Glomerular visceral epithelial cell (primary cell): ENCODE measurements around the gene MAP3K5.
"Not testable (repeated sequence)": the region's sequence is repeated elsewhere in the genome, so short reads cannot be mapped to it uniquely, and the experiment has no call there.

Experiments
- DNase-seq: peaks from one replicate; pipeline ENCODE4 v3.0.0-alpha.2; 2016; ENCODE audit errors: extremely low spot score

The MAP3K5 gene

DNA sequence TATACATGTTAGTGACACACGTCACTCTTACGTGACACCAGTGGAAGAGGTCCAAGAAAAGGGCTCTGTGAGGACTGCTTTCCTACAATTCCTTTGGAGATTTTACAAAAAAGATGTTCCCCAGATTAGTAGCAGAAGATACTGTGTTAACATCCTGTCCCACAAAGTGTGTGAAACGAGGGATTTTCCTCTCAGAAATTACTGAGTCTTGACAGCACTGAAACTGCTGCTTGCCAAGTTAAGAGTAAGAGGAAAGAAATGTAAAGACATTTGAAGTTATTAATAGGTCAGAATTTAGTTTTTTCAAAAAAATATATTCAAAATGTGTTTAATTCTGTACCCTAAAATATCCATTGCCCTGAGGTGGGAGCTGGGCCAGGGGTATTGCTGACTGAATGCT is 183.3 kb downstream of the MAP3K5 start:
- peak; percentile 42 for DNase-seq

DNA sequence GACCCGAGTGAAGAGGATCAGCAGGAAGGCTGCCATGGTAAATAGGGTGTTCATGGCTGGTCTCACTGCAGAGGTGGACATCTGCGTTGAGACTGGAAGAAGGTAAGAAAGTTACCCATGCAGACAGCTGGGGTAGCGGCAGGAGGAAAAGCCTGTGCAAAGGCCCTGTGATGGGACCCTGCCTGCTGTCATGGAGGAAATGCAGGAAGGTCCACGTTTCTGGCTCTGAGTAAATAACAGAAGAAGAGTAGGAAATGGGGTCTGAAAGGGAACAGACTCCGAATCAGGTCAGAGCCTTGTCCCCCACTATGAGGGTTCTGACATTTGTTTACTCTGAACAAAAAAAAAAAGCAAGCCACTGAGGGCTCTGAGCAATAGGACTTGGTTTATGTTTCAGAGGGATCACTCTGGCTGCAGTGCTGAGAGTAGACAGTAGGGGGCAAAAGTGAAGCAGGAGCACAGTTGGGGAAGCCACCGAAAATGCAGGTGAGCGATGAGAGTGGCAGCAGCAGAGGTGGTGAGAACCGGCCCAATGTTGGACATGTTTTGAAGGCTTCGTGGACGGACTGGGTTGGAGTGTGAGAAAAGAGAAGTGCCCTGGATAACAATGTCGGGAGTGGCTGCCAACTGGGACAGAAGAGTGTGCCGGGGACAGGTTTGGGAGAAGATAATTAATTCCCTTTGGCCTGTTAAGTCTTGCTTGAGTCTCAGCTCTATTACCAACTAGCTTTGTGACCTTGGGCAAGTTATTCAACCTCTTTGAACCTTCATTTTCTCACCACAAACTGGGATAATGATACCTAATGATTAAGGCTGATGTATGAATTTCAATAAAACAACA is 184.1 kb downstream of the MAP3K5 start:
- peak; percentile 63 for DNase-seq

DNA sequence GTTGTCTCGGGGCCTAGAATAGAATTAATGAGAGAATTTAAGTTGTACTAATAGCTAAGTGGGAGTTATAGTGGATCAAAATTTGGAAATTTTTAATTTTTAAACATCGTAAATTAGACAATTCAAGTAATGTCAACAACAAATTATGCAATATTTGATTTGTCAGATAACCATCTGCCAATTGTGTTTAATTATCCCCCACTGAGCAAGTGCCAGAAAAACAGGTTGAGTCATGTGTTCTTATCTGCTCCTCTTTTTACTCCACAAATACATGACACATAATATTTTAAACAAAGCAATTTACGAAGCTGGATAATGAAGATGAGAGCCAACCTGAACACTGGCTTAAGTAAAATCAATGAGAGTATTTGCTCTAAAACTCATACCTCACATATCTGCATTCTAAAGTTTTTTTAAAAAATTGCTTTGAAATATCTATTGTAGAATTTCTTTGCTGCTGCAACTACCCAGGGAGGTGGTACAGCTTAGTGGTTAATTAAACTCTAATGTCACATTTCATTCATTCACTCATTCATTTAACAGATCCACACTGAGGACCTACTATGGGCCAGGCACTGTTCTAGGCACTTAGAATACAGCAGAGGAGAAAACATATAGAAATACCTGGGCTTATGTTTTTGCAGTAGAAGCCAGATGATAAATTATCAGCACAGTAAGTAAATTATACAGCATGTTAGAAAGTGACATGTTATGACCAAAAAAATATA is 184.9 kb downstream of the MAP3K5 start:
- DNase-seq, result no peak

GRCh38 chr6:136604928-136605510 is 187.3 kb downstream of the MAP3K5 start:
- DNase-seq, result peak; percentile 47

GRCh38 chr6:136604328-136604825 is 187.9 kb downstream of the MAP3K5 start:
- no peak for DNase-seq

DNA sequence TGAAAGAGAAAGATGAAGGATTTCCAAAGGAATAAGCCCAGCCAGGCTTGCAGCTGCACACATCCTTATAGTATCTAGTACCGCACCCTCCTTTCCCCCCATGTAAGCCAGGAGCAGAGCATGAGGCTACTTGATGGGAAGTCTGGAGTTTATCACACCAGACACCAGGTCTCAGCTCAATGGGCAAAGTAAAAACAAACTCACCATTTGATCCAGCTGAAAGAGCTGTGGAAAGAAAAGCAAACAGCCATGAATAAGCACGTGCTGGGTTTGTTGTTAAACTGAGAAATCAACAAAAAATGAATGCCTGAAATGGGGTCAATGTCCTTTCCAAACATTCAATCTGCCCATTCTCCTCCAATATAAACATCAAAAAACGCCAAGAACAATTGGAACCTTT is 191.5 kb downstream of the MAP3K5 start:
- DNase-seq, result no peak

- DNase-seq, result peak; percentile 35
These were observed 192.8 kb downstream of the MAP3K5 start for GRCh38 chr6:136599329-136600011.

DNA sequence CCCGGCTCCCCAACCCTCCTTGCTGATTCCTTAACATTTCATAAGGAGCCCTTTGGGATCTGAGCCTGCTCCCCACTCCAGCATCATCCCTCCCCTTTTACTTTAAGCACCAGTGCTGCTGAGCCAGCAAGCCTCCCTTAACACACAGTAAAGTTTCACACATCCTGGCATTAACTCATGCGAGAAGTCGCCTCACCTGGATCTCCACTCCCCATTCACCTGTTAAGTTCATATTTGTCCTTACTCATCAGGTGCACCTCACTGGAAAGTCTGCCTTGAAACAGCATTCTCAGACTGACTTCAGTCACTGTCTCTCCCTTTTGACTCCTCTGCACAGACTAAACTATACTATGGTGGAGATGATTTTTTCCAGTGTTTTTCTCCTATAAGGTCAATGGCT is 194.2 kb downstream of the MAP3K5 start:
- no peak for DNase-seq

GRCh38 chr6:136594671-136595070 is 197.6 kb downstream of the MAP3K5 start:
- no peak for DNase-seq

DNA sequence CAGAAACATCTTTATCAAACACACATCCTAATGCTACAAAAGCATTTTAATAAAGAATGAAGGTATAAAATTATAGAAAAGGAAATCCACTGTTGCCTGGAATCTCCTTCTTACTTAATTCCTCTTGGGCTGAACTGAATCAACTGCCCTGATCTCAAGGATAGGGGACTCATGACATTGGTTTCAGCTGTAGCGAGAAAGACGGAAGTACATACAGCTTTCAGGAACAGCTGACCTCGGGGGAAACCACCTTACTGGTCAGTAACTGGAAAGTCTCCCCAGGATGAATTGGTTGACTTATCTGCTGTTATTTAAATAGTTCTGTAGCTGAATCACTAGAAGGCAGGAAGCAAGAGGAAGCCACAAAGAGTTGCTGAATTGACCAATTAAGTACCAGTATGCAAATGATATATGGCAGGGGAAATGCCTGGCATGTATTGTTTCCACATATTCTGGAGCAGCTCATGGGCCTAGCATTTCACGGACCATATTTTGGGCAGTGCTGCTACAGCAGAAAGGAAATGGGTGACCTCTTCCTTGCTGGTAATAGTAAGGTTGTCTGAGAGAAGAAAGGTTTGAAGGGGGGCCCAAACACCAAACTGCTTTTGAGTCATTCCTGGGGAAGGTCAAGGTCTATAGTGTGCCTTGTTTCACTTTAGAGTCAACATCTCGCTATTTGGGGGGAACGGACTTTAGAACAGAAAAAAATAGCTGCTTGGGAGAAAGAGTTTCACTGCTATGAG is 198.4 kb downstream of the MAP3K5 start:
- DNase-seq, result peak; percentile 98

DNA sequence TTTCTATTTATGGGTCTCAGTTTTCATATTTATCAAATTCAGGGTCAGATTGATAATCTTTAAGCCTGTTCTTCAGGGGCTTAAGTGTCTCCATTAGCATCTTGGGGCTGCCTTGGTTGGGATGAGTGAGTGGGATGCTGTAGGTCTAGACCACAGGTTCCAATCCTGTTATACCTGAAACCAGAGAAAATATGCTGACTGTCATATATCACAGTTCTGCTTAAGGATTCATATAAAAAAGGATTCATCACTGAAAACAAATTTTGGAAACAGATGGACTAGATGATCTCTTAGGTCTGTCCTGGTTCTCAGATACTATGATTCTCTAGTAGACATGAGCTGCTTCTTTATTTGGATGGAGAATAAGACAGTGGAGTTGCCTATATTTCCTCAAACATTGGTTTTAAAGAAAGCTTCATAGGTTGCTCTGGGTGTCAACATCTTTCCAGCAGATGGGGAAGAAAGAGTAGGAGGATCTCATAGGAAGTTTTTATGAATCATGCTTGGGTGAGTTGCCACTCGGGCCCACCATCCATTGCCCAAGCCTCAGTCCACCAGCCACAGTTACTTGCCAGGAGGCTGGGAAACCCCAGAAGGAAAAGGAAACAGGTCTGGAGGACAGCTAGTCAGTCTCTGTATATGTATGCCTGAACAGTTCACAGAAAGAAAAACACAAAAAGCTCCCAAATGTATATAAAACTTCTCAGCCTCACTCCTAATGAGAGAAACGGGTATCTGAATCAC is 199.2 kb downstream of the MAP3K5 start:
- peak; percentile 79 for DNase-seq

DNA sequence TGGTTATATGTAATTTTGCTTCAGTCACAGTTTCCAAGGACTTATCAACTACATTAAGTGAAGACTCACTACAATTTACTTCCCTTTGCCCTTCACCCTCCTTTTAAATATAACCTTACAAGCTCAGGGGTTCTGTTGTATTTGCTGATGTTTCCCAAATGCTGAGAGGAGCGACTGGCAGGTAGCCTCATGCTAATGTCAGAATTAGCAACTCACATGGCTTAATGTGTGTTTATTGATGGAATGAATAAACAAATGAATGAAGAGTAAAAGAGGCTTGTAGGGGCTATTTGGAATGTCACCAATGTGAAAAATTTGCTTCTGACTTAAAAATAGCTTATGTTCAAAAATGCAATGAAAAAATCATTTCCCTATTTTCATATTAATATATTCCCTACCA is 200.7 kb downstream of the MAP3K5 start:
- no peak for DNase-seq

- not testable (repeated sequence) for DNase-seq
These were observed 201.4 kb downstream of the MAP3K5 start for GRCh38 chr6:136590846-136591245.

- no peak for DNase-seq
These were observed 204.8 kb downstream of the MAP3K5 start for GRCh38 chr6:136587527-136587926.

- DNase-seq, result peak; percentile 40
These were observed 206.0 kb downstream of the MAP3K5 start for GRCh38 chr6:136586295-136586694.

DNA sequence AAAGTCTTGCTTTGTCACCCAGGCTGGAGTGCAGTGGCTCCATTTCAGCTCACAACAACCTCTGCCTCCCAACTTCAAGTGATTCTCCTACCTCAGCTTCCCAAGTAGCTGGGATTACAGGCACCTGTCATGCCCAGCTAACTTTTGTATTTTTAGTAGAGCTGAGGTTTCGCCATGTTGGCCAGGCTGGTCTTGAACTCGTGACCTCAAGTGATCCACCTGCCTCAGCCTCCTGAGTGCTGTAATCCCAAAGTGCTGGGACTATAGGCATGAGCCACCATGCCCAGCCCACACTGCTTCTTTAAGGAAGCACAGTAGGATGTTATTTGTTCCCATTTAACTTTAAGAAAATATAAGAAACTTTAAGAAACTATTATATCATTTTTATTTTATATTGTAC is 206.8 kb downstream of the MAP3K5 start:
- not testable (repeated sequence) for DNase-seq

DNA sequence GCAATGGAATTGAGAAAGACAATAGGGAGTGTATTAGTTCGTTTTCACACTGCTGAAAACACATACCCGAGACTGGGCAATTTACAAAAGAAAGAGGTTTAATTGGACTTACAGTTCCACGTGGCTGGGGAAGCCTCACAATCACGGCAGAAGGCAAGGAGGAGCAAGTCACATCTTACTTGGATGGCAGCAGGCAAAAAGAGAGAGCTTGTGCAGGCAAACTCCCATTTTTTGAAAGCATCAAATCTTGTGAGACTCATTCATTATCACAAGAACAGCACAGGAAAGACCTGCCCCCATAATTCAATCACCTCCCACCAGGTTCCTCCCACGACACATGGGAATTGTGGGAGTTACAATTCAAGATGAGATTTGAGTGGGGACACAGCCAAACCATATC is 208.0 kb downstream of the MAP3K5 start:
- not testable (repeated sequence) for DNase-seq

DNA sequence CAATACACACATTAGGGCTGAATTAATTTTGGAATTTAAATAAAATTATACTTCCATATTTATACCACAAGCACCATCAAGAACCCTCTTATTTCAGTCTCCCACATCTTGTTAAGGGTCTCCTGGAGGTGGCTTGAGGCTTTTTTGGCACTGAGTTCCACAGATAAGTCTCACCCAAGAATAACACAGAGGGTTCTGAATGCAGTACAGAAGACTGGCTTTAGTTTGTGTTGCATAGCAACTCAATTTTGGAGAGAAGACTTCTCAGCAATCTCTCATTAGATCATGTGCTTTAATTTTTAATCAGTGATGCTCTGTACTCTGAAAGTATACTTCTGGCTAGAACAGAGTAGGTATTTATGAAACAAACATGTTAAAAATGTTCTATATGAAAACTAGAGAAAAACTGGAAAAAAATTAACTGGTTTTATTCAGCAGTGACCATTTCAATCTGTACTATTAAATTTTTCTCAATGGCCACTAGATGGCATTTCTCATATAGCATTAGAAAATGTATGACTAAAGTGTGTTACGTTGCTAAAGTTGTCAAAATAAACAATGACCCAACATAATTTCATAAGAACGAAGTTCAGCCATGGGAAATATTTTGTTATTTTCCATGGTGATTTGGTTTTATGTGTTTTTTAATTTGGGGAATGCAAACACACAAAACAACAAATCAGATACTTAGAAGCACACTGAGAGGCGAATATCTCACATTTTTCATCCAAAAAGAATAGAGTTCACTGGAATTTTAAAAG is 209.4 kb downstream of the MAP3K5 start:
- peak; percentile 32 for DNase-seq

DNA sequence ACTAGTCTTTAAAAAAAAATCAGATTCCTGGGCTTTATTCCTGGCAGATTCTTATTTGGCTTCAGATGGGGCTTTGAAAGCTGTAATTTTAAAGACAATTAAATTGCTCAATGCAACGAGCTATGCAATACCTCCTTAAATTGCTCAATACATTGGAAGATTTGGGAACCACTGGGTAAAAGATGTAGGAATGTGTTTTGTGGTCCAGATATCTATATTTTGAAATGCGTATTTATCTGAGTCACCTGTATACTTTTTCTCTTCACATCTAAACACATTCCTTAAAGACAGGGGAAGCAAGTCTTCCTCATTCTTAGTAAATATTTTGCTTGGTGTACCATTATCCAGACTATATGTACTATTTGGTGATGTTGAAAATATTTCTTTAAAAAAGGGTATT is 212.5 kb downstream of the MAP3K5 start:
- DNase-seq, result no peak

DNA sequence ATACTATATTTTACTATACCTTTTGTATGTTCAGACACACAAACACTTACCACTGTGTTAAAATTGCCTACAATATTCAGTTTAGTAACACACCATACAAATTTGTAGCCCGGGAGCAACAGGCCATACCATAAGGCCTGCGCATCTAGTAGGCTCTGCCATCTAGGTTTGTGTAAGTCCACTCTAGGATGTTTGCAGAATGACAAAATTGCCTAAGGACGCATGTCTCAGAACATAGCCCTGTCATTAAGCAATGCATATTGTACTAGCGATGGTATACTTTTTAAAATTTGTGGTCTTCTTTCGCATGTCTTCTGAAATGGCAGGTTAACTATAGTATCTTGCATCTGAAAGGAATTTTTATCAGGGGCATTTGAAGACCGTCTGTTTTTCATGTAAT is 215.5 kb downstream of the MAP3K5 start:
- DNase-seq, result no peak
